GM19455 (cell line): ENCODE results near the gene PLA2G4E.

ENCODE experiments used
- ATAC-seq: cut with Tn5 transposase; IDR thresholded peaks from one replicate; pipeline ENCODE4 v1.9.1; 2021; ENCODE audit not compliant: unreplicated experiment

PLA2G4E gene, protein sequence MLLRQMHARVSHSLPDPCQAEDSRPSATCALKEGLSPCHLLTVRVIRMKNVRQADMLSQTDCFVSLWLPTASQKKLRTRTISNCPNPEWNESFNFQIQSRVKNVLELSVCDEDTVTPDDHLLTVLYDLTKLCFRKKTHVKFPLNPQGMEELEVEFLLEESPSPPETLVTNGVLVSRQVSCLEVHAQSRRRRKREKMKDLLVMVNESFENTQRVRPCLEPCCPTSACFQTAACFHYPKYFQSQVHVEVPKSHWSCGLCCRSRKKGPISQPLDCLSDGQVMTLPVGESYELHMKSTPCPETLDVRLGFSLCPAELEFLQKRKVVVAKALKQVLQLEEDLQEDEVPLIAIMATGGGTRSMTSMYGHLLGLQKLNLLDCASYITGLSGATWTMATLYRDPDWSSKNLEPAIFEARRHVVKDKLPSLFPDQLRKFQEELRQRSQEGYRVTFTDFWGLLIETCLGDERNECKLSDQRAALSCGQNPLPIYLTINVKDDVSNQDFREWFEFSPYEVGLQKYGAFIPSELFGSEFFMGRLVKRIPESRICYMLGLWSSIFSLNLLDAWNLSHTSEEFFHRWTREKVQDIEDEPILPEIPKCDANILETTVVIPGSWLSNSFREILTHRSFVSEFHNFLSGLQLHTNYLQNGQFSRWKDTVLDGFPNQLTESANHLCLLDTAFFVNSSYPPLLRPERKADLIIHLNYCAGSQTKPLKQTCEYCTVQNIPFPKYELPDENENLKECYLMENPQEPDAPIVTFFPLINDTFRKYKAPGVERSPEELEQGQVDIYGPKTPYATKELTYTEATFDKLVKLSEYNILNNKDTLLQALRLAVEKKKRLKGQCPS

DNA sequence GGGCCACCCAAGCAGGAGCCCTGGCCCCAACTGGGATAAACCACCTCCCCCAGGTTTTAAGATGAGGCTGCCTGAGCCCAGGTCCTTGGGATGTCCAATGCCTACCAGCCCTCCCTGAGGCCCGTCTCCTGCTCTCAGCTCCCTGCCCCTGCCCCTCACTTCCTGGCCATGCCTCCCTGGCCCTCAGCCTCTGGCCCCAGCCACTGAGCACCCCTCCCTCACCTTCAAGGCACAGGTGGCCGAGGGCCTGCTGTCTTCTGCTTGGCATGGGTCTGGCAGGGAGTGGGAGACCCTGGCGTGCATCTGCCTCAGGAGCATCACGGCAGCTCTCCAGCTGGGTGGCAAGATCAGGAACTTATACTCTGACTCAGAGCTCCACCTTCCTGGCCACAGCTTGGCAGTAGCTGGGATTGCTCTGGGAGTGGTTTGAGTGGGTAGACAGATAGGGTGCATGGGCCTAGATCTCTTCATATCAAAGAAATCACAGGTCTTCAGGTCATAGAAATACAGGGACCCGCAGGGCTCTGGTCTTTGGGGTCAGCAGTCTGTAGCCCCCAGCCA lies at the start of gene PLA2G4E:
Gene PLA2G4E, minus strand, starts transcription at position 330 of the 561 bp plus-strand sequence. Its CDS starts 12 bp downstream, at position 318.
- no peak for ATAC-seq

DNA sequence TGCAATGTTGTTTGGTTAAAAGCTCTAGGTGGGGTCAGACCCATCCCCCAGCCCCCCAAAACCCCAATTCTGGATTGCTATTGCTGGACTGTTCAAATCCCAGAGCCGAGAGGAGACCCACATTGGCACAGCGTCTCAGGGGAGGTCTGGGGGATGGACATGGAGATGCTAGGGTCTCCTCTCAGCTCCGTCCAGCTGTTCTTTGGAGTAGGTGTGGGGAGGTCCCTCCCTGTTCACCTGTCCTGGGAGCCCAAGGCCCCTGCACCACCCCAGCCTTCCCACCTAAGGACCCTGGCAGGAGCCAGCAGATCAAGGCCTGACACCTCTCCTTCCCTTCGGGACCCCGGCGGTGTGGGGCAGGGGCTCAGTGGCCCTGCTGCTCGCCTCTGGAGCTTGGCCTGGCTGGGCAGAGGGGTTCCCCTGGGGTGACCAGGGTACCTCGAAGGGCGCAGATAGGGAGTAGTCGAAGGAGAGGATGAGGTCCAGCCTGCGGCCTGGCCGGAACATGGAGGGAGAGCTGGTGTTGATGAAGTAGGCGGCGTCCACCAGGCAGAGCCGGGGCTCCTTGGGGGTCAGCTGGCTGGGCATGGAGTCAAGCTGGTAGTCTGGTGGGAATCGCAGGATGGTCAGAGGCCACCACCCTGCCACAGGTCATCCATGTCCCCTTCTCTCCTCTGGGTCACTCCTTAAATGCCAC lies 49.6 kb upstream of the PLA2G4E start:
- ATAC-seq, result no peak

DNA sequence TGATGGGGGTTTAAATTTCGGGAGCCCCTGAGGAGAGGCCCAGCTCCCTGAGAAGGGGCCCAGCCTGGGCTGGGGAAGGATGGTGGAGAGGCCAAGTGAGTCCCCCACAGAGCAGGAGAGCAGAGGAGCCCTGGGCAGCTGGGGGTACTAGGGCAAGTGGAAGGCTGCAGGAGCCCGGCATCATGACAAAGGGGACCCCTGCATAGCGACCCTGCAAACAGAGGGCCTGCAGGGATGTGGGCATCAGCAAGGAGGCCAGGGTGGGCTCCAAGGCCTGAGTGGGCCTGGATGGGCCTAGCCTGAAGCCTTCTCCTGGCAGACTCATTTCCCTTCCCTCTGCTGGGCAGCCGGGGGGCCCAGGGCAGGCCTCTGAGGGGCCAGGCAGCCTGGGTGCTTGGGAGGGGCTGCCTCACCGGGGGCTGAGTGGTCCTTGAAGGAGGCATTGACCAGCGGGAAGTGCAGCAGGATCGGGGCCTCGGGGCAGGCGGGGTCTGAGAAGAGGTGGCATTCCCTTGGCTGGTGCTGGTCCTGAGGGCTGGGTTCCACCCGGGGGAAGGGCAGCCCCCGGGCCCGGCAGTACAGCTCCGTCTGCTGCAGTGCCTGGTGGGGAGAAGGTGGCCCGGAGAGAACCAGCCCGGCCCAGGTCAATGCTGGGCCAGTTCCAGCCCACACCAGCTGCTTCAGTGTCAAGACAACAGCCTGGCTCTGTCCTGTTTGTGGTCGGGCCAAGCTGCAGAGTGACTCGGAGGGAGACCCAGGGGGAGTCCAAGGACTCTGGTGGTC lies 48.8 kb upstream of the PLA2G4E start:
- ATAC-seq, result no peak

DNA sequence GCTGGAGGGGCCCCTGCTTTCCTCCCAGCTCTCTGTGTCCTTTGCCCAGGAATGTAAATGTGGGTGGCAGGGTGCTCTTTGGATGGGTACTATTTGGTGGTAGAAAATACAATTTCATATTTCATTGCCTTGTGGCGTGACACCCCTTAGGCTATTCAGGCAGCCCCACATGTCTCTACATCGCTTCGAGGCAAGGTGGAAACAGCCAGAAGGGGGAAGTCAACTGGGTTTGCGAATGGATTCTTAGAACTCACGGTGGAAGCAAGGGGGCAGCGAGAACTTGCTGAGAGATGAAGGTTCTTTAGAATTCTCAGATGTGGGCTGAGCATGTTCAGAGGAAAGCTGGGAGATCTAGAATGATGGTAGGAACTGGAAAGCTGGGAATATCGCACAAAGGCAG lies 48.2 kb upstream of the PLA2G4E start:
- ATAC-seq, result no peak

DNA sequence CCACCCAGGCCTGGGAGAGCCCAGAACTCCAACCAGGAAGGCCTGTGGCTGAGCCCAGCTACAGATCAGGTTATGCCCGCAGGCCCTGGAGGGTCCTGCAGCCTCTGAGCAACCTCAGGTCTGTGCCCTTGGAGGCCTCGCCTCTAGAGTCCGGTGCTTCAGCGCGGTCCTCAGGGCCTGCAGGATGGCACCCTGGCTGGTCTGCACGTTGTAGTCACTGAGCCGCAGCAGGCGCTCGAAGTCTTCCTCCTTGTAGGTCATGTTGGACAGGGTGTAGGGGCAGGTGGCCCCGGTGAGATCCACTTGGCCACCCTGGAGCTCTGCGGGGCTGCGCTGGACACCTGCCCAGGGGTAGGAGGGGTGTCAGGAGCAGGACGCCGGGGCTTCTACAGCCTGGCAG lies 47.8 kb upstream of the PLA2G4E start:
- ATAC-seq, result no peak

DNA sequence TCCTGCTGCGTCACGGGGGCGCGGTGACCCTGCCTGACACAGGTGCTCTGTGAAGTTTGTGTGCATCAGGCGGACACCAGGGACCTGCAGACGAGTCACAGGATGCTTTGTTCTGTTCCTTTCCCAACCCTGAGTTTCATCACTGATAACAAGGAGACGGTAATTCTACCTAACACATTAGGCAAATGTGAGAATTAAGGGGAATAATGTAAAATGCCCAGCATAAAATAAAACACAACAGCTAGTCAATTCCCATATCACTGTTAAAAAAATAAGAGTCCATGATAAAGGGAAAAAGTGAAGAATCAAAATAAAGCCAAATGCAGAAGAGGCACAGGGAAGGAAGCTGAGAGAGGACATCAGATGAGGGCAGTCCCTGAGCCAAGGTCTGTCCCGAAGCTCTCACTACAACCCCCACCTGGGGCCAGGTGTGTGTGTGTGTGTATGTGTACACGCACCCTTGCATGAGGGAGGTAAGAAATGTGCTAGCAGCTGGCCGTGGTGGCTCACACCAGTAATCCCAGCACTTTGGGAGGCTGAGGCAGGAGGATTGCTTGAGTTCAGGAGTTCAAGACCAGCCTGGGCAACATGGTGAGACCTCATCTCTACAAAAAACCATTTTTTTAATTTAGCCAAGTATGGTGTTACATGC lies 46.0 kb upstream of the PLA2G4E start:
- ATAC-seq, result no peak

DNA sequence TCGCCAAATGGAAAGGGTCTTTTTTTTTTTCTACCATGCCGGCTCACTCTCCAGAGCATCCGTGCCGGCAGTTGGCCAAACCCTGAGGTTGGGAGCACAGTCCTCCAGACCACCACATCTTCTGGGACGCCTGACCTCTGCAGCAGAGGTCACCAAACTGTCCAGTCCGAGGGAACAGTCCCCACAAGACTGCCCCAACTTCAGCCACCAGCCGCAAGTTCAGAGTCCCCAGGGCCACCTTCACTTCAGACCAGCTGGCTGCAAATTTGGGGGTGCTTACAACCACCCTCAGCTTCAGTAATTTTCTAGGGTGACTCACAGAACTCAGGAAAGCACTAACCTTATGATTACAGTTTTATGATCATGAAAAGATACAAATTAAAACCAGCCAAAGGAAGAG lies 44.6 kb upstream of the PLA2G4E start:
- no peak for ATAC-seq

DNA sequence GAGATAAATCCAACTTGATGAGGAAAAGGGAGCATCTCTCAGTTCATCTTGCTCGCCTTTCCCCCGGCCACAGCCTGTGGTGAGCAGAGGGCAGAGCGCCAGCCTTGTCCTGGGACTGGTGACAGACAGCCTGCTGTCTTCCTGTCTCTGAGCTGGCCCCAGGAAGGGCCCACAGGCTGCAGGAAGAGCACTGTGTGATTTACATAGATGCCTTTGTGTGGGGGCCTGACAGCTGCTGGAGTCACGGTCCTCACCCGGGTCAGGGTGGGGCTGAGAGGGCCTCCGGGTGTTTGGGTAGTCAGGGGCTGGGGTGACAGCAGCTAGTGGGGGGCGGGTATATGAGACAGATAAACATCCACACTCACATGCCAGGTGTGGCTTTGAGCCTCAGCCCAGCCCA lies 44.2 kb upstream of the PLA2G4E start:
- no peak for ATAC-seq

DNA sequence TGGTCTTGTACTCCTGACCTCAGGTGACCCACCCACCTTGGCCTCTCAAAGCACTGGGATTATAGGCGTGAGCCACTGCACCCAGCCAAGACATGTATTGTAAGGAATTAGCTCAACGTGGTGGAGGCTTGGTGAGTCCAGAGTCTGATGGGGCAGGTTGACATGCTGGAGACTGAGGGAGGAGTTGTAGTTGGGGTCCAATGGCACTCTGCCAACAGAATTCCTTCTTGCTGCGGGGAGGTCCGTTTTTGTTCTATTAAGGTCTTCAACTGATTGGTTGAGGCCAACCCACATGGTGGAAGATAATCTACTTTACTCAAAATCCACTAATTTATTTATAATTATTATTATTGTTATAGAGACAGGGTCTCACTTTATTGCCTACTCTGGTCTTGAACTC lies 43.4 kb upstream of the PLA2G4E start:
- ATAC-seq, result no peak

DNA sequence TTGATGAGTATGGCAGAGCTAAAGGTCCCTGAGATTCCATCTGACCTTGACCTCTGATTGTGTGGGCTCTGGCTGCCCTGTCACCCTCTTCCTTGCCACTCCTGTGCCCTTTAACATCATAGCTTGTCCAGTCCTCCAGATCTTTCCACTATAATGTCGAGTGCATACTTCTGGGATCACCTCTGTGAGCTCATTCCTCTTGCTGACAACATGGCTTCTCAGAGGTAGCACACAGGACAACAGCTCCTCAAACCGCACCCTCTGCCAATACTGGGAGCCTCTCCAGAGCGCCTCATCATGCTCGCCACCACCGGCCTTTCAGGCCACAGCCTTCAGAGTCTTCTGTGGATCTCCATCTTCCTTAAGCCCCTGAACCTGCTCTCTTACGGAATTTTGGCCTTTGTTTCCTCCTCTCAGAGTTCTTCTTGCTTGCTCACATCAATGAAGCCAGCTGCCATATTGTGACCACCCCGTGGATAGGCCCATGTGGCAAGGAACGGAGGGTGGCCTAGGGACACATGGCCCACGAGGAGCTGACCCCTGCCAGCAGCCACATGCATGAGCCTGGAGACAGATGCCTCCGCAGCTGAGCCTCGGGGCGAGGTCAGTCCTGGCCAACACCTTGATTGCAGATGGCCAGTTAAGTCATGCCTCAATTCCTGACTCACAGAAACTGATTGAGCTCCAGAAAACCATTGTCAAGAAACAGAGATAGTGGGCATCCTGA lies 42.4 kb upstream of the PLA2G4E start:
- no peak for ATAC-seq

DNA sequence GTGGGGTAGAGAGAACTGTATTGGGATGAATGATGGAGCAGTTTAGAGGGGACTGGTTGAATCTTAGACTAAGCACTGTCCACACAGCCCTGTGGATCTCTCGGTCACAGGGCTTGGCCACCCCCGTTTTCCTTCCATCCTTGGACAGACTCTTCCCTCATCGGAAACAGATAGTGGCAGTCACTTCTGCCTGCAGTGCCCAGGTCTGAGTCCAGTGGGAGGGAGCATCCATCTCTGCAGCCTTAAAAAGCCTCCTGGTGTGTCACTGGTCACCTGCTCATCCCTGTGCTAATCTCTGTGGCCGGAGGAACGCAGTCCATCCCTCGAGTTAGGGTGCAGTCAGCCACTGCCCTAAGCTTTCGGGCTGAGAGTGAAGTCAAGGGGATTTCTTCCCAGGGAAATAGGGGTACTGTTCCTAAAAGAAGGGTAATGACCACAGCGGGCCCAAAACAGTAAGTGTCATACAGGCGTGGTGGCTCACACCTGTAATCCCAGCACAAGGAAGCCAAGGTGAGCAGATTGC lies 41.5 kb upstream of the PLA2G4E start:
- no peak for ATAC-seq

DNA sequence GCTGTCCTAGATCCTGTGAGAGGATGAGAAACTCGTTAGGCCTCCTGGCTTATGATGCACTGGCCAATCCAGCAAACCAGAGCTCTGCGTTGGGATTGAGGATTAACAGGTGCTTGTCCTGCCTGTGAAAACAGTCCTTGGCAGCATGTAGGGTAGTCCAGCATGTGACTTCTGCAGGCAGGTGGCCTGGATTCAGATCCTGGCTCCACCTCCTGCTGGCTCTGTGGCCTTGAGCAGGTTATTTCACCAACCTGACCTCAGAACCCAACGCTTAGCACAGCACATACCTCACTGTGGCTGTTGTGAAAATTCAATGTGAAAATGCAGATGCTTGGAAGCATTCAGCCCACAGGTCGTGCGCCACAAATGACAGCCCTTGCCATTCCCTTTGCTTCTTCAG lies 40.0 kb upstream of the PLA2G4E start:
- no peak for ATAC-seq

DNA sequence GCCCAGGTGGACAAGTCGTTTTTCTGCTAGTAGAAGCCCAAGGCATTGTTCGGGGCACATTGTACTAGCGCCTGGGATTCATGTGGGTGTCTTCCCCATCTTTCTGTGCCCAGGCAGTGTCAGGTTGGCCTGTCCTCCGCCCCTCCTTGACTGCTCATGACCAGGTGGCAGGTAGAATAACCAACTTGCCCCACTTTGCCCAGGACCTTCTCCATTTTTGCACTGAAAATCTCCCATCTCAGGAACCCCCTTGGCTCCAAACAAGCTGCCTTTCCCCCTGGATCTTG lies 39.6 kb upstream of the PLA2G4E start:
- no peak for ATAC-seq

DNA sequence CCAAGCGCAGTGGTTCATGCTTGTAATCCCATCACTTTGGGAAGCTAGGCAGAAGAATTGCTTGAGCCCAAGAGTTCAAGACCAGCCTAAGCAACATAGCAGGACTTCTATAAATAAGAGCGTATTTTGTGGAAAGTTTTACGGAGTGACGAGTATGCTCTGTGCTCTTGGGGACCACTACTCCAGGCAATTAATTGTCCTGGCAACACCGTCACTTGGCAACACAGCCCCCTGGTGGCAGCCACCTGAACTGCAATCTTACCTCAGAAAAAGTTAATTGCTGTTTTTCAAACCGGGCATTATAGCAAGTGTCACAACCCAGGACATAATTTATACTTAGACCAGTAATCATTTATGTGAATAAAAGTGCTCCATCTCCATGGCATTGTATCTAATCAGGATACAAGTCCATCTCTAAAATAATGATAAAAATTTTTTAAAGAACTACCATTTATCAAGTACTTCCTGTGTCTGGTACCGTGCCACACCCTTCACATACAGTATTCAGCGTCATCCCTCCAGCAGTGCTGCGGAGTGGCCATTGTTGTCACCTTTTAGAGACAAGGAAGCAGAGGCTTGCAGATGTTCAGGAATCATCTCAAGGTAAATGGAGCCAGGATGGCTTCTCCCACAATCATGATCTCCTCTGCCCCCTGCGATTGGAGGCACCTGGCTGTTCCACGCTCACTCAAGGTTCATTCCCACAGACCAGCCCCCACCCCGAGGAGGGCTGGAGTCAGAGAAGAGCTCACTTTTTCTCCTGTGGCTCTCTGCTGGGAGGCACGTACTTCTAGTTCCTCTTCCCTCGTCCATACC lies 39.0 kb upstream of the PLA2G4E start:
- ATAC-seq, result no peak

DNA sequence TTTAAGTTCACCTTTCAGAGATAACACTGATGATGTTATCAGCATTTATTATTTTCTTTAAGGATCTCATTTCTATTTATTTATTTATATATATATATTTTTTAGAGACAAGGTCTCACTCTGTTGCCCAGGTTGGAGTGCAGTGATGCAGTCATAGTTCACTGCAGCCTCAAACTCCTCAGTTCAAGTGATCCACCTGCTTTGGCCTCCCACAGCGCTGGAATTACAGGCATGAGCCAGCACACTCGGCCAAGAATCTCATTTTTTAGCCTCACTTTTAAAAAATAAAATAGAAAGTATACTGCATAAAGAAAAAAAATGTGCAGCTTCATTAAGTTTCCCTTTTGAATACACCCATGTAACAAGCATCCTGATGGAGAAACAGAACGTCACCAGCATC lies 37.9 kb upstream of the PLA2G4E start:
- ATAC-seq, result no peak

DNA sequence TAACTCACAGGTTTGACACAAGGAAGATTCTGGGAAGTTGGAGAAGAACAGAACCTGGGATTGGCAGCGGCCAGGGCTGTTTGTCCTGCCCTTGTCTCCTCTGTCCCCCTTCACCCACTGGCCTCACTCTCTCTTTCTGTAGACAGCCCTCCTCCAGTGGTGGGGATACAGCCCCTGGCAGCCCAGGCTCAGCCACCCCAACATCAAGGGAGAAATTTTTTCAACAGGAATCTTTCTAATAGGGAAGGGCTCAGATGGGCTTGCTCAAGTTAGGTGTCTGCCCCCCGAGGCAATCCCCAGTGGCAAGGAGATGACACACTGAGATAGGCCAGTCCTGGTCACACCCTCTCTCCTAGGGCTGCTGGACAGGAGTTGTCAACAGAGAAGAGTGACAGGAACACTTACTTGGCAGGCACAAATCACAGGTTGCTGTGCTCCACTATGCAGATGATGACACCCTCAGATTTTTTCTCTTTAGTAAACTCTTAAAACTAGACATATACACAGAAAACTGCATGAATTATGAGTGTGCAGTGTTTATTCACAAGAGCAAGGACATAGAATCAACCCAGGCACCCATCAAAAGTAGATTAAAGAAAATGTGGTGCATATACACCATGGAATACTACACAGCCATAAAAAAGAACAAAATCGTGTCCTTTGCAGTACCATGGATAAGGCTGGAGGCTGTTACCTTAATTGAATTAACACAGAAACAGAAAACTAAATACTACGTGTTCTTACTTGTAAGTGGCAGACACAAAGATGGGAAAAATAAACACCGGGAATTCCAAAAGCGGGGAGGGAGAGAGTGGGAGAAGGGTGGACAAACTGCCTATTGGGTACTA lies 37.2 kb upstream of the PLA2G4E start:
- no peak for ATAC-seq

DNA sequence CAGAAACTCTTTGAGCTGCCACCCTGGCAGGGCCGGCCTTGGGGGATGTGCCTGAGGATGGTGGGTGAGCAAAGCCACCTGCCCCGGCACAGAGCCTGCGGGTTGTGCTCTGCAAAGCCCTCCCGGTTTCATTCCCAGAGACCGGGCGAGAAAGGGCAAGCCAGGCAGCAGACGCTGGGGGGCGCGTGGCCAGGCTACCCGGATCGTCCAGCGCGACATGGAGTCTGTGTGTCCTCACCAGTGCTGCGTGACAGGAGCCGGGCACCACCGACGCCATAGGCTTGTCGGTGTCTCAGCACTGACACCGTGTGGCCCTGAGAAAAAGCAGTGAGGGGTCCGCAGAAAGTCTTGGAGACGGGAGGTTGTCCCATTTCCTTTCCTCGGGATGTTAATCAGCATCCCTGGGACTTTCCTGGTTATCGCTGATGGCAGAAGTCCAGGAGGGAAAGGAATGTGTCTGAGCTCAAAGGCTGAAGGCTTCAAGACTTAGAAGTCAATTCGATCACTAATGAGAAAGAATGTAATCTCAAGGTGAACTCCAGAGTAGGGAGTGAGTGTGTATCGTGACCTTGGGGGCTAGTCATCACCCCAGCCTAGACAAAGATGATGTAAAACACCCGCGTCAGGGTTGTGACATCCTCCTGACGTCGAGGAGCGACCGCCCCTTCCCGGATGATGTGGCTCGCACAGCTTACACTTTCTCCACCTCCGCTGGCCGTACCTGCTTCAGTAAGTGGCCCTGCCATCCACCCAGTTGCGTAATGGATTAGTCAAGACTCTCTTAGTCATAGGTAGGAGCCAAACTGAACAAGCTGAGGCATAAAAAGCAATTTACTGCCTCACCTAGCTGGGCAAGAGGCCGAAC lies 36.3 kb upstream of the PLA2G4E start:
- no peak for ATAC-seq
